Measurements from ENCODE around the gene KSR2. TPM values are rescaled to one million over a fixed set of nuclear protein-coding genes. Genes with fewer than 3 reads are reported as not detected.

Gene KSR2
- total RNA-seq, 2 donors from 2014 or later, result 0.07 TPM; not detected in 1

DNA sequence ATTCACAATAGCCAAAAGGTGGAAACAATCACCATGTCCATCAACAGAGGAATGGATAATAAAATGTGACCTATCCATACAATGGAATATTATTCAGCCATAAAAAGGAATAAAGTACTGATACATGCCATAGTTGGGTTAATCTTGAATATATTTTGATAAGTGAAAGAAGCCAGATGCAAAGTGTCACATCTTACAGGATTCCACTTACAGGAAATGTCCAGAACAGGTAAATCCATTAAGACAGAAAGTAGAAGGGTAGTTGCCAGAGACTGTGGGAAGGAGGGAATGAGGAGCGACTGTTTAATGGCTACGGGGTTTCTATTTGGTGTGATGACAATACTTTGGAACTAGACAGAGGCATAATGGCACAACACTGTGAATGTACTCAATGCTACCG, 171.6 kb downstream of the KSR2 start:
- Histone ChIP-seq H3K4me3 (no peak overlapping the region), H3K9me3 (no peaks in the 10 kb centered on the region), H3K27me3 (replicated peaks; ENCODE audit: insufficient read depth) (no peaks in the 10 kb centered on the region), H3K27ac (no peak overlapping the region), H3K36me3 (no peaks in the 10 kb centered on the region), H3K4me1 (ENCODE audit: control insufficient read depth in 1 of 2, low read depth in 2 of 2) (no peaks in the 10 kb centered on the region)
- ATAC-seq (ENCODE audit: insufficient number of reproducible peaks, low FRiP score, low read depth) (no peak), DNase-seq (ENCODE audit: low spot score) (no peak)
- TF ChIP-seq, protein P1, sequence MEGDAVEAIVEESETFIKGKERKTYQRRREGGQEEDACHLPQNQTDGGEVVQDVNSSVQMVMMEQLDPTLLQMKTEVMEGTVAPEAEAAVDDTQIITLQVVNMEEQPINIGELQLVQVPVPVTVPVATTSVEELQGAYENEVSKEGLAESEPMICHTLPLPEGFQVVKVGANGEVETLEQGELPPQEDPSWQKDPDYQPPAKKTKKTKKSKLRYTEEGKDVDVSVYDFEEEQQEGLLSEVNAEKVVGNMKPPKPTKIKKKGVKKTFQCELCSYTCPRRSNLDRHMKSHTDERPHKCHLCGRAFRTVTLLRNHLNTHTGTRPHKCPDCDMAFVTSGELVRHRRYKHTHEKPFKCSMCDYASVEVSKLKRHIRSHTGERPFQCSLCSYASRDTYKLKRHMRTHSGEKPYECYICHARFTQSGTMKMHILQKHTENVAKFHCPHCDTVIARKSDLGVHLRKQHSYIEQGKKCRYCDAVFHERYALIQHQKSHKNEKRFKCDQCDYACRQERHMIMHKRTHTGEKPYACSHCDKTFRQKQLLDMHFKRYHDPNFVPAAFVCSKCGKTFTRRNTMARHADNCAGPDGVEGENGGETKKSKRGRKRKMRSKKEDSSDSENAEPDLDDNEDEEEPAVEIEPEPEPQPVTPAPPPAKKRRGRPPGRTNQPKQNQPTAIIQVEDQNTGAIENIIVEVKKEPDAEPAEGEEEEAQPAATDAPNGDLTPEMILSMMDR (IDR thresholded peaks at IDR 0.05), result no peak

- TF ChIP-seq, protein P1 (IDR thresholded peaks at IDR 0.05), result no peak
- no peak for DNase-seq (ENCODE audit: low spot score)
- Histone ChIP-seq H3K9me3 (no peaks in the 10 kb centered on the region), H3K4me3 (no peak overlapping the region), H3K36me3 (no peaks in the 10 kb centered on the region), H3K27ac (no peak overlapping the region), H3K27me3 (replicated peaks; ENCODE audit: insufficient read depth) (no peaks in the 10 kb centered on the region), H3K4me1 (ENCODE audit: control insufficient read depth in 1 of 2, low read depth in 2 of 2) (no peaks in the 10 kb centered on the region)
- no peak for ATAC-seq (ENCODE audit: insufficient number of reproducible peaks, low FRiP score, low read depth)
Observed at GRCh38 chr12:117792877-117793424, 175.8 kb downstream of the KSR2 start.

DNA sequence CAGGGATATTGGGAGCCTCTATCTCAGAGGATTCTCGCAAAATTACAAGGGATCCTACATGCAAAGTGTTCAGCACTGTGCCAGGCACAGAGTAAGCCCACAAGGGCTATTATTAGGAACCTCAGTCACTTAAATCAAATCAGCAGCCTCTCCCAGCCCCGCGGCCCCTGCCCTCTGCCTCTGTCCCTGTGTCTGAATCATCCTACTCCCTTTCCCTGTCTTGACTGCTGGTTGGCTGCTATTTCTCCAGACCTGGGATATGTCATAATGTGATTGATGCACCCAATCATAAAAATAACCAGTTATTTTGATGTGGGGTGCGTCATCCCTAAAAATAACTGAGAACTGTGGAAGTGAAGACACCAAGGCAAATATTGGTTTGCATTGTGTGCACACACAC, 176.3 kb downstream of the KSR2 start:
- ATAC-seq (ENCODE audit: insufficient number of reproducible peaks, low FRiP score, low read depth) (no peak), DNase-seq (ENCODE audit: low spot score) (no peak)

GRCh38 chr12:117790948-117791347, 177.8 kb downstream of the KSR2 start:
- TF ChIP-seq, protein P1 (IDR thresholded peaks at IDR 0.05), result no peak
- no peaks in the 10 kb centered on the region for H3K27me3 ChIP-seq (replicated peaks; ENCODE audit: insufficient read depth)
- no peak overlapping the region for H3K4me3 ChIP-seq
- no peaks in the 10 kb centered on the region for H3K9me3 ChIP-seq
- H3K27ac ChIP-seq, result no peak overlapping the region
- DNase-seq (ENCODE audit: low spot score) (no peak), ATAC-seq (ENCODE audit: insufficient number of reproducible peaks, low FRiP score, low read depth) (no peak)
- no peaks in the 10 kb centered on the region for H3K36me3 ChIP-seq
- H3K4me1 ChIP-seq (ENCODE audit: control insufficient read depth in 1 of 2, low read depth in 2 of 2), result no peaks in the 10 kb centered on the region

More for the DNA sequence above, 176.3 kb downstream of the KSR2 start:
- H3K4me1 ChIP-seq (ENCODE audit: control insufficient read depth in 1 of 2, low read depth in 2 of 2), result no peaks in the 10 kb centered on the region
- H3K27me3 ChIP-seq (replicated peaks; ENCODE audit: insufficient read depth), result no peaks in the 10 kb centered on the region
- no peaks in the 10 kb centered on the region for H3K36me3 ChIP-seq
- TF ChIP-seq, protein P1 (IDR thresholded peaks at IDR 0.05), result no peak
- H3K4me3 ChIP-seq, result no peak overlapping the region
- H3K27ac ChIP-seq, result no peak overlapping the region
- H3K9me3 ChIP-seq, result no peaks in the 10 kb centered on the region

DNA sequence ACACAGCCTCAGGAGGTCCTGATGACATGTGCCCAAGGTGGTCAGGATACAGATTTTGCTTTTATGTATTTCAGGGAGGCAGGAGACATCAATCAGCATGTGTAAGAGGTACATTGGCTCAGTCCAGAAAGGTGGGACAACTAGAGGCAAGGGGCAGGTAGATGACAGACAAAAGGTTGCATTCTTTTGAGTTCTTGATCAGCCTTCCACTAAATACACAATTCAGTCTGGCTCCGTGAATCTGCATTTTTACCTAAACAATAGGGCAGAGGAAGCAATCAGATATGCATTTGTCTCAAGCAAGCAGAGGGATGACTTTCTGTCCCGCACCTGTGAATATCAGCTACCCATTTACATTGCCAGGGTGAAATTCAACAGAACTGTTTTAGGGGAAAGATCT, 178.6 kb downstream of the KSR2 start:
- TF ChIP-seq, protein P1 (IDR thresholded peaks at IDR 0.05), result no peak
- no peaks in the 10 kb centered on the region for H3K9me3 ChIP-seq
- no peaks in the 10 kb centered on the region for H3K4me1 ChIP-seq (ENCODE audit: control insufficient read depth in 1 of 2, low read depth in 2 of 2)
- no peak overlapping the region for H3K4me3 ChIP-seq
- H3K36me3 ChIP-seq, result no peaks in the 10 kb centered on the region
- no peak for ATAC-seq (ENCODE audit: insufficient number of reproducible peaks, low FRiP score, low read depth)
- no peaks in the 10 kb centered on the region for H3K27me3 ChIP-seq (replicated peaks; ENCODE audit: insufficient read depth)
- no peak overlapping the region for H3K27ac ChIP-seq
- no peak for DNase-seq (ENCODE audit: low spot score)
